ENCODE data around the gene NOX5.

The NOX5 gene

DNA sequence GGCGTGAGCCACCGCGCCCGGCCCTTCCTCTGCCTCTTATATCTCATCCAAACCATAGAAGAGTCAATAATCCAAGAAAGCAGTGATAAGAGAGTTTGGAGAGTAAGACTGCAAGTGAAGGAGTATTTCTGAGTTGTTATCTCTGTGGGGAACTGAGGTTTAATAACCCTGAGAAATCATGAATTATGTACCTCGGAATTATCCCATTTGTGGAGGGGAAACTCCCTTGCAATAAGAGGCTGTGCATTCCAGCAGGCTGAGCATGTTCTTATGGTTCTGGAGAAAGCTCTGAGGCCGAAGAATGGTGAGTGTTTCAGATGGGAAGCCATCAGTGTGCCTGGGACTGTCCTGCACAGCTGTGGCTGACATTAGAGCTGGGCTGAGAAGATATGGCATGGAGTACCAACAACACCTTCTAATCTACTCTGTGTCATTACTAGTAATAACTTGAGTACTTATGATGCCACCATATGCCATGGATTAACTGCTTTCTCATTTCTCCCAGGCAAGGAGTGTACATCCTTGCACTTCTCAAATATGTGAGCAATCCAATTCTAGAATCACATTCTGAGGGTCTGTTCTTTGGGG is 31.4 kb upstream of the NOX5 start:
- no peaks in the 10 kb centered on the region for H3K9me3 ChIP-seq (ENCODE audit: control insufficient read depth, low read length)
- no peak overlapping the region for H3K4me3 ChIP-seq (ENCODE audit: extremely low read depth, insufficient read depth, low read length, poor library complexity, severe bottlenecking)
- H3K36me3 ChIP-seq (ENCODE audit: control insufficient read depth, insufficient read depth, low read length): no peaks in the 10 kb centered on the region
- 84 to 91% methylated on average over 1 to 2 of the region's 6 CpGs for WGBS, 2 experiments (ENCODE audit: insufficient coverage in 2 of 2)
- no peak overlapping the region for H3K27ac ChIP-seq (ENCODE audit: low read depth, low read length, severe bottlenecking)
- no peaks in the 10 kb centered on the region for H3K4me1 ChIP-seq (ENCODE audit: control insufficient read depth, insufficient read depth, low read length, poor library complexity, severe bottlenecking)

- 76 to 95% methylated on average over 2 to 3 of the region's 4 CpGs for WGBS, 2 experiments (ENCODE audit: insufficient coverage in 2 of 2)
- no peaks in the 10 kb centered on the region for H3K9me3 ChIP-seq (ENCODE audit: control insufficient read depth, low read length)
- no peaks in the 10 kb centered on the region for H3K4me1 ChIP-seq (ENCODE audit: control insufficient read depth, insufficient read depth, low read length, poor library complexity, severe bottlenecking)
- H3K27ac ChIP-seq (ENCODE audit: low read depth, low read length, severe bottlenecking): no peak overlapping the region
- no peak overlapping the region for H3K4me3 ChIP-seq (ENCODE audit: extremely low read depth, insufficient read depth, low read length, poor library complexity, severe bottlenecking)
- no peaks in the 10 kb centered on the region for H3K36me3 ChIP-seq (ENCODE audit: control insufficient read depth, insufficient read depth, low read length)
Measured at GRCh38 chr15:68983961-68984481, 30.5 kb upstream of the NOX5 start.

GRCh38 chr15:68984586-68984985 is 29.9 kb upstream of the NOX5 start:
- Histone ChIP-seq H3K27ac (ENCODE audit: low read depth, low read length, severe bottlenecking) (no peak overlapping the region), H3K4me3 (ENCODE audit: extremely low read depth, insufficient read depth, low read length, poor library complexity, severe bottlenecking) (no peak overlapping the region), H3K36me3 (ENCODE audit: control insufficient read depth, insufficient read depth, low read length) (no peaks in the 10 kb centered on the region), H3K9me3 (ENCODE audit: control insufficient read depth, low read length) (no peaks in the 10 kb centered on the region), H3K4me1 (ENCODE audit: control insufficient read depth, insufficient read depth, low read length, poor library complexity, severe bottlenecking) (no peaks in the 10 kb centered on the region)
- WGBS, 2 experiments (ENCODE audit: insufficient coverage in 2 of 2): no CpG with 5 or more reads among the region's 3 CpGs

GRCh38 chr15:68985361-68985891 is 29.1 kb upstream of the NOX5 start:
- H3K4me1 ChIP-seq (ENCODE audit: control insufficient read depth, insufficient read depth, low read length, poor library complexity, severe bottlenecking): peaks cover 3% of the 10 kb centered on the region
- 94 to 100% methylated on average over 2 of the region's 5 CpGs for WGBS, 2 experiments (ENCODE audit: insufficient coverage in 2 of 2)
- H3K4me3 ChIP-seq (ENCODE audit: extremely low read depth, insufficient read depth, low read length, poor library complexity, severe bottlenecking): no peak overlapping the region
- H3K27ac ChIP-seq (ENCODE audit: low read depth, low read length, severe bottlenecking): no peak overlapping the region
- no peaks in the 10 kb centered on the region for H3K9me3 ChIP-seq (ENCODE audit: control insufficient read depth, low read length)
- H3K36me3 ChIP-seq (ENCODE audit: control insufficient read depth, insufficient read depth, low read length): no peaks in the 10 kb centered on the region

DNA sequence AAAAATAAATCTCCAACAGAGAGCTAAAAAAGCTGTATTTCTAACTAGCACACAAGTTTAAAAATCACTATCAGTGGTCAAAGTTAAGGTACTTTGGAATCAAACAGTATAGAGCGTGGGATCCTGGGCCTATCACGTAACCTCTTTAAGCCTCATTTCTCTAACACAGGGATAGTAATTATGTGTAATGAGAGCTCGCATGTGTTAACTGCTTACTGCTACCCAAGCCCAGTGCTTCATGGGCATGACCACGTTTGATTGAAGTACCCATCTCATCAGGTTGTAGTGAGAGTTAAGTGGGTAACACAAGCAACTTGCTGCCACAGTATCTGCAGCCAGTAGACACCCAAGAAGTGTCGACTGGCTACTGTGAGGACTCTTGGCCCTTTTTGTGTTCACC is 28.2 kb upstream of the NOX5 start:
- H3K4me3 ChIP-seq (ENCODE audit: extremely low read depth, insufficient read depth, low read length, poor library complexity, severe bottlenecking): no peak overlapping the region
- no peaks in the 10 kb centered on the region for H3K36me3 ChIP-seq (ENCODE audit: control insufficient read depth, insufficient read depth, low read length)
- H3K4me1 ChIP-seq (ENCODE audit: control insufficient read depth, insufficient read depth, low read length, poor library complexity, severe bottlenecking): peaks cover 8% of the 10 kb centered on the region
- 79 to 93% methylated on average over 2 to 3 of the region's 5 CpGs for WGBS, 2 experiments (ENCODE audit: insufficient coverage in 2 of 2)
- H3K9me3 ChIP-seq (ENCODE audit: control insufficient read depth, low read length): no peaks in the 10 kb centered on the region
- H3K27ac ChIP-seq (ENCODE audit: low read depth, low read length, severe bottlenecking): no peak overlapping the region

DNA sequence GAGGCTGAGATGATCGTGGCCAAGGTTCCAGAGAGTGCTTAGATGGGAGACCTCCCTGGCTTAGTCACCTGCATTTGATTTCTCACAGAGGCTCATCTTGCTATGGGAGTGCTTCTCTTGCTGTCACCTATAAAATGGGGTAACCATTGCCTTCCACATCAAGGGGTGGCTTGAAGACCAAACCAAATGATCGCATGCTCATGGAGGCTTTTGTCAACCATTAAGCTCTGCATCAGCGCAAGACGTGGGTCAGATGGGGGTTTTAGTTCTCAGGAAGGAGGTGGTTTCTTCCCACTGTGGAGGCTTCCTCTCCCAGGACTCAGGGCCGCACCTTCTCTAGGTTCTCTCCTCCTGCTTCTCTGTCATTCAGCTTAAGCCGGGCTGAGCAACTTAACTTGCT is 27.4 kb upstream of the NOX5 start:
- Histone ChIP-seq H3K27ac (ENCODE audit: low read depth, low read length, severe bottlenecking) (no peak overlapping the region), H3K4me1 (ENCODE audit: control insufficient read depth, insufficient read depth, low read length, poor library complexity, severe bottlenecking) (peaks cover 11% of the 10 kb centered on the region), H3K4me3 (ENCODE audit: extremely low read depth, insufficient read depth, low read length, poor library complexity, severe bottlenecking) (no peak overlapping the region), H3K36me3 (ENCODE audit: control insufficient read depth, insufficient read depth, low read length) (no peaks in the 10 kb centered on the region), H3K9me3 (ENCODE audit: control insufficient read depth, low read length) (no peaks in the 10 kb centered on the region)
- 87 to 90% methylated on average over 2 to 5 of the region's 6 CpGs for WGBS, 2 experiments (ENCODE audit: insufficient coverage in 2 of 2)

DNA sequence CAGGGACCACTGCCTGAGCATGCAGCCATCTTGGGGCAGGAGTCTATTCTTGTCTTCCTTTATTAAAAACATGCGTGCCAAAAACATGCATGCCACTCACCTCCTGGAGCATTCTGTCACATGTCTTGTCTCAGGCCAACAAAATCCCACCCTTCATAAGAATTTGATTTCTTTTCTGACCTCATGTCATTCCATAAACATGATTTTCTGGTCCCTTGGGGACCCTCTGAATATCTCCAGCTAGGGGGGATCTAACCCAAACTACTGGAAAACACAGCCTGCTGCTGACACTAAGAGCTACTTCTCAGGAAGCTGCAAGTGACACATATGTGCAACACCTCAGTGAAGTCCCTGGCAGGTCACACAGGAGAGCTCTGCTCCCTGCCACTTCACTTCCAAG is 26.8 kb upstream of the NOX5 start:
- no peak overlapping the region for H3K4me3 ChIP-seq (ENCODE audit: extremely low read depth, insufficient read depth, low read length, poor library complexity, severe bottlenecking)
- H3K4me1 ChIP-seq (ENCODE audit: control insufficient read depth, insufficient read depth, low read length, poor library complexity, severe bottlenecking): peaks cover 16% of the 10 kb centered on the region
- 43 to 44% methylated on average over 1 of the region's 1 CpG for WGBS, 2 experiments (ENCODE audit: insufficient coverage in 2 of 2)
- H3K27ac ChIP-seq (ENCODE audit: low read depth, low read length, severe bottlenecking): no peak overlapping the region
- H3K36me3 ChIP-seq (ENCODE audit: control insufficient read depth, insufficient read depth, low read length): no peaks in the 10 kb centered on the region
- no peaks in the 10 kb centered on the region for H3K9me3 ChIP-seq (ENCODE audit: control insufficient read depth, low read length)

DNA sequence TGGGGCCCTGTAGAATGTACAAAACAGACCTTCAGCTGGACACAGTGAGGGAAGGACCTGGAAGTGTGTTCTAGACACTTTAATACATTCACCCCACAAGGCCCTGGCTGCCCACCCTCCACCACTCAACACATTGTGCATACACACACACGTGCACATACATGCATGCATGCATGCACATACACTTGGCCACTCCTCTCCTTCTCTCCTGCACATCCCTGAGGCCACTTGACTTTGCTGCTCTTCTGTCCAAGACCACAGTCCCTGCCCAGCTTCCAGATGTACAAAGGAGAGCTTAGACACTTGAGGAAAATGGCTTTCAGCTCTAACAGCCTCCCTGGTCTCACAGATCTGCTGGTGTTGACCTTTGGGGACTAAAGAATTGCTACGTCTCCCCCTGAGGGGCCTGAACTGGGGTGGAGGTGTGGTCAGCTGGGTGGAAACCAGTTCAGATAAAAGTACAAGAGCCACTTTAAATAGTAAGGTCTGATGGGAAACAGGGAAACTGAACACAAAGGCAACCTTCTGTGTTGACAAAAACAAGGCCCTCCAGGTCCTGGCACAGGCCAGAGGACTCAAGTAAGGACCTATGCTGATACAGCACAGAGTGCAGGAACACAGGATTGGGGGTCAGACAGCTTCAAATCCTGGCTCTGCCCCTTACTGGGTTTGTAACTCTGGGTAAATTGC is 24.8 kb upstream of the NOX5 start:
- Histone ChIP-seq H3K4me3 (ENCODE audit: extremely low read depth, insufficient read depth, low read length, poor library complexity, severe bottlenecking) (no peak overlapping the region), H3K36me3 (ENCODE audit: control insufficient read depth, insufficient read depth, low read length) (no peaks in the 10 kb centered on the region), H3K9me3 (ENCODE audit: control insufficient read depth, low read length) (no peaks in the 10 kb centered on the region), H3K4me1 (ENCODE audit: control insufficient read depth, insufficient read depth, low read length, poor library complexity, severe bottlenecking) (peaks cover 22% of the 10 kb centered on the region), H3K27ac (ENCODE audit: low read depth, low read length, severe bottlenecking) (no peak overlapping the region)
- 69 to 100% methylated on average over 1 to 2 of the region's 2 CpGs for WGBS, 2 experiments (ENCODE audit: insufficient coverage in 2 of 2)

DNA sequence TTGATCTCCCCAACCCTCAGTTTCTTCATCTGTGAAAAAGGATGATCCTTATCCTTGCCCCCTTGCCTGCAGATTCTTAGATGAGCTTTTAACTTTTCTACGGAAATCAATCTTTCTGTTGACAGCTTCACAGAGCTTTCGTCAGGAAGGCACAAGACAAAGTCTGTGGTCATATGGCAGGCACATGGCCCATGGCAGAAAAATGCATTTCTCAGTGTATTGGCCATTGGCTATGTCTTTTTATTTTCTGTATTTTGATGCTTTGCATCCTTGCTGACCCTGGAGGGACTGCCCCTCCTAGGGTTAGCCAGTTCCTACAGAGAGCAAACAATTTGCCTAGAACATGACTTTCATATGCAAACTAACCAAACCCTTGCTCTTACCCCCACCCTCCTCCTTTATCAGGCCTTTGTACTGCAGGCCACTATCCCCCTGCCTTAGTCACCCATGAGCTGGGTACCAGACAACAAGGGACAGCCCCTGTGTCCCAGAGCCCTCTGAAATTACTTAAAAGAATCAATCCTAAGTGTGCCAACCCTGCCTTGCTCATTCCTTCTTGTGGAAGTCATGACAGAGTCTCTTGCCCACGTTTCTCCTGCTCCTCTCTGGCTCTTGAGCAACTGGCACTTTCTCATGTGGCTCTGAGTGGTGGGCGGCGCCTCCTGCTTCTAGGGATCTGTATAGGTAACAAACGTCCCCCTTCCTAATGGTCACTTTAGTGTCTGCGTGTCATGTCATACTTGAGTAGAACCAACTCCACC is 24.1 kb upstream of the NOX5 start:
- H3K4me1 ChIP-seq (ENCODE audit: control insufficient read depth, insufficient read depth, low read length, poor library complexity, severe bottlenecking): peaks cover 22% of the 10 kb centered on the region

DNA sequence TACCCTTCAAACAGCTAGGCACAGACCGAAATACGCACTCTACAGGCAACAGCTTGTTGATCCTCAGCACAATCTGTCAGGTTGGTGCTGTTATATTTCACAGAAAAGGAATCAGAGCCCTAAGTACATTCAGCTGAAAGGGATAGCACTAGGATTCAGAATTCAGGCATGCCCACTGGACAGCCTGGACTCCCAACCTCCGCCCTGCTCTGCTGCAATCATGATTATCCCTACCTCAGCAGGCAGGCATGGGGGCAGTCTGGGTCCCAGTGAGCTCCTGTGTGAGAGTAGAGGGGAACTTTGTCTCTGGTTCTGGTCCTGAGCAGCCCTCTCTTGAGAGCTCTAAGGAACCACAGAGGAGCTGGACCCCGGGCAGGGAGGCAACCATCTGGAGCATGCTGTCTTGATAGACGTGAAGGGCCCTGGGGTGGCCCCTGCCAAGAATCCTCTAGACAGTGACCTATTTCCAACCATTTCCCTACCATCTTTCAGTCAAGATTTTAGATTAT is 23.4 kb upstream of the NOX5 start:
- no peaks in the 10 kb centered on the region for H3K36me3 ChIP-seq (ENCODE audit: control insufficient read depth, insufficient read depth, low read length)
- H3K9me3 ChIP-seq (ENCODE audit: control insufficient read depth, low read length): no peaks in the 10 kb centered on the region
- H3K4me3 ChIP-seq (ENCODE audit: extremely low read depth, insufficient read depth, low read length, poor library complexity, severe bottlenecking): no peak overlapping the region
- H3K27ac ChIP-seq (ENCODE audit: low read depth, low read length, severe bottlenecking): peak overlapping the region; percentile 79
- 84 to 93% methylated on average over 3 to 4 of the region's 5 CpGs for WGBS, 2 experiments (ENCODE audit: insufficient coverage in 2 of 2)
- H3K4me1 ChIP-seq (ENCODE audit: control insufficient read depth, insufficient read depth, low read length, poor library complexity, severe bottlenecking): peaks cover 22% of the 10 kb centered on the region

More for the DNA sequence above, 24.1 kb upstream of the NOX5 start:
- H3K36me3 ChIP-seq (ENCODE audit: control insufficient read depth, insufficient read depth, low read length): no peaks in the 10 kb centered on the region
- no peaks in the 10 kb centered on the region for H3K9me3 ChIP-seq (ENCODE audit: control insufficient read depth, low read length)
- no peak overlapping the region for H3K4me3 ChIP-seq (ENCODE audit: extremely low read depth, insufficient read depth, low read length, poor library complexity, severe bottlenecking)
- H3K27ac ChIP-seq (ENCODE audit: low read depth, low read length, severe bottlenecking): peak overlapping the region; percentile 79
- WGBS, 2 experiments (ENCODE audit: insufficient coverage in 2 of 2): 71 to 79% methylated on average over 4 to 6 of the region's 7 CpGs

Measured in mesodermal cell (in vitro differentiated cells).